H1 (cell line): ENCODE results near the gene PHLPP1. TPM values are rescaled to one million over a fixed set of nuclear protein-coding genes. Genes with fewer than 3 reads are reported as not detected.

ENCODE experiments used
- CTCF ChIA-PET: fragments of 300-600 bp; sonication (Branson Sonifier 250); formaldehyde crosslinking; loops from one replicate; lab custom pipeline; 2021; ENCODE audit not compliant: partially characterized antibody; lab: Charles Lee
- POLR2A ChIA-PET: fragments of 300-600 bp; sonication (Branson Sonifier 250); formaldehyde crosslinking; loops from one replicate; lab custom pipeline; 2021; ENCODE audit warnings: inconsistent platforms; ENCODE audit not compliant: partially characterized antibody; lab: Charles Lee
- DNase-seq, 2 experiments: peaks; one replicate each; pipeline versions ENCODE4 v3.0.0 to v3.0.0-alpha.2; 2010 to 2022; ENCODE audit warnings: low spot score in 2 of 2, low read depth in 1 of 2, mixed read lengths in 1 of 2
- FAIRE-seq: peaks from 2 replicates; lab custom pipeline; 2011; peaks lifted over from hg19 to GRCh38; lab: Jason Lieb, UNC
- H2AFZ ChIP-seq: 2 replicates; pipeline ENCODE4 v1.8.1; 2012; ENCODE audit warnings: low read length, inconsistent platforms
- H2AK5ac ChIP-seq: 2 replicates; pipeline ENCODE4 v1.6.1; 2013; ENCODE audit warnings: low read depth, low read length
- H2BK120ac ChIP-seq: replicated peaks from 2 replicates; pipeline ENCODE3; 2013; ENCODE audit warnings: low read depth, low read length, inconsistent platforms
- H2BK12ac ChIP-seq: 2 replicates; pipeline ENCODE4 v1.6.1; 2013; ENCODE audit warnings: low read depth, low read length
- H2BK15ac ChIP-seq: 2 replicates; pipeline ENCODE4 v1.6.1; 2013; ENCODE audit warnings: low read length
- H2BK20ac ChIP-seq: 2 replicates; pipeline ENCODE4 v1.6.1; 2013; ENCODE audit warnings: low read length
- H2BK5ac ChIP-seq: 2 replicates; pipeline ENCODE4 v1.6.1; 2013; ENCODE audit warnings: low read depth, low read length
- H3K14ac ChIP-seq: 2 replicates; pipeline ENCODE4 v1.6.1; 2013; ENCODE audit warnings: inconsistent platforms; ENCODE audit not compliant: insufficient read length
- H3K18ac ChIP-seq: 2 replicates; pipeline ENCODE4 v1.6.1; 2013; ENCODE audit warnings: low read length; ENCODE audit errors: extremely low read depth
- H3K23ac ChIP-seq: 2 replicates; pipeline ENCODE4 v1.6.1; 2013; ENCODE audit warnings: inconsistent platforms; ENCODE audit not compliant: insufficient read length
- H3K23me2 ChIP-seq: 2 replicates; pipeline ENCODE4 v1.6.1; 2013; ENCODE audit warnings: low read depth, low read length
- H3K27ac ChIP-seq: 2 replicates; pipeline ENCODE4 v1.6.1; 2011; ENCODE audit warnings: low read depth, low read length, inconsistent platforms
- H3K27me3 ChIP-seq, 4 experiments: replicated peaks in 1 of 4; 1 replicate in 1 of 4; 2 replicates in 3 of 4; pipeline versions ENCODE4 v1.6.1 to v1.8.1; 2011 to 2013; ENCODE audit warnings: low read length in 3 of 4, mild to moderate bottlenecking in 3 of 4, inconsistent platforms in 2 of 4, mixed read lengths in 2 of 4, moderate library complexity in 1 of 4; ENCODE audit not compliant: control insufficient read depth in 3 of 4, insufficient read depth in 3 of 4; ENCODE audit errors: extremely low read depth in 1 of 4
- H3K36me3 ChIP-seq, 4 experiments: 2 replicates each; pipeline versions ENCODE4 v1.6.1 to v1.8.1; 2011 to 2013; ENCODE audit warnings: mild to moderate bottlenecking in 4 of 4, low read length in 3 of 4, moderate library complexity in 2 of 4, control low read depth in 1 of 4, inconsistent platforms in 1 of 4; ENCODE audit not compliant: insufficient read depth in 4 of 4, control insufficient read depth in 2 of 4
- H3K4ac ChIP-seq: replicated peaks from 2 replicates; pipeline ENCODE3; 2013; ENCODE audit warnings: low read length, low read depth, mixed read lengths, inconsistent platforms; ENCODE audit not compliant: insufficient read length
- H3K4me1 ChIP-seq, 4 experiments: replicated peaks in 1 of 4; 1 replicate in 1 of 4; 2 replicates in 3 of 4; pipeline versions ENCODE4 v1.6.1 to v1.8.1; 2011 to 2013; ENCODE audit warnings: low read length in 3 of 4, inconsistent platforms in 2 of 4, mixed read lengths in 1 of 4; ENCODE audit not compliant: insufficient read depth in 4 of 4, control insufficient read depth in 3 of 4
- H3K4me2 ChIP-seq, 2 experiments: 2 replicates each; pipeline versions ENCODE4 v1.6.1 to v1.8.1; 2011 to 2013; ENCODE audit warnings: low read depth in 2 of 2, low read length in 2 of 2, control low read depth in 1 of 2, inconsistent platforms in 1 of 2, mild to moderate bottlenecking in 1 of 2; ENCODE audit not compliant: insufficient read depth in 1 of 2
- H3K4me3 ChIP-seq, 4 experiments: fragments of 200-600, 300-600 bp in 1 of 4; sonication (generic), shearing (Covaris generic), sonication (Bioruptor Twin) in 1 of 4; 2 replicates each; pipeline versions ENCODE4 v1.5.1 to v1.8.1; 2011 to 2016; ENCODE audit warnings: low read length in 4 of 4, low read depth in 3 of 4, control low read depth in 2 of 4, inconsistent platforms in 2 of 4, mild to moderate bottlenecking in 2 of 4, mixed read lengths in 1 of 4, moderate library complexity in 1 of 4; ENCODE audit not compliant: insufficient read depth in 2 of 4; ENCODE audit errors: extremely low read depth in 1 of 4
- H3K56ac ChIP-seq: replicated peaks from 2 replicates; pipeline ENCODE3; 2013; ENCODE audit warnings: low read depth, mild to moderate bottlenecking, mixed read lengths, low read length, inconsistent platforms; ENCODE audit not compliant: insufficient read length
- H3K79me1 ChIP-seq: 2 replicates; pipeline ENCODE4 v1.6.1; 2013; ENCODE audit warnings: low read depth, low read length, control low read depth
- H3K79me2 ChIP-seq, 2 experiments: 2 replicates each; pipeline versions ENCODE4 v1.6.1 to v1.8.1; 2012 to 2013; ENCODE audit warnings: low read length in 2 of 2, mild to moderate bottlenecking in 2 of 2, inconsistent platforms in 1 of 2; ENCODE audit not compliant: insufficient read depth in 2 of 2, control insufficient read depth in 1 of 2
- H3K9ac ChIP-seq, 4 experiments: replicated peaks in 1 of 4; 1 replicate in 1 of 4; 2 replicates in 3 of 4; pipeline versions ENCODE4 v1.6.1 to v1.8.1; 2011 to 2013; ENCODE audit warnings: low read depth in 3 of 4, low read length in 3 of 4, control low read depth in 2 of 4, mild to moderate bottlenecking in 2 of 4, moderate library complexity in 2 of 4, inconsistent platforms in 1 of 4; ENCODE audit errors: extremely low read depth in 1 of 4
- H3K9me3 ChIP-seq, 2 experiments: 2 replicates each; pipeline versions ENCODE4 v1.6.1 to v1.8.1; 2012 to 2013; ENCODE audit warnings: mild to moderate bottlenecking in 2 of 2, moderate library complexity in 2 of 2, control low read depth in 1 of 2, inconsistent platforms in 1 of 2, low read depth in 1 of 2, low read length in 1 of 2, mixed read lengths in 1 of 2; ENCODE audit not compliant: insufficient read depth in 2 of 2
- H4K20me1 ChIP-seq, 2 experiments: replicated peaks in 1 of 2; 2 replicates each; pipeline versions ENCODE3 to v1.8.1; 2011 to 2013; ENCODE audit warnings: inconsistent platforms in 2 of 2, low read length in 2 of 2, mild to moderate bottlenecking in 1 of 2; ENCODE audit not compliant: insufficient read depth in 2 of 2, control insufficient read depth in 1 of 2
- H4K5ac ChIP-seq: 2 replicates; pipeline ENCODE4 v1.6.1; 2013; ENCODE audit warnings: low read length, low read depth, mixed read lengths, inconsistent platforms; ENCODE audit not compliant: insufficient read length
- H4K8ac ChIP-seq: 2 replicates; pipeline ENCODE4 v1.8.0; 2013; ENCODE audit warnings: mild to moderate bottlenecking, moderate library complexity, low read length, inconsistent platforms; ENCODE audit not compliant: insufficient read depth; ENCODE audit errors: extremely low read depth
- H4K91ac ChIP-seq: replicated peaks from 2 replicates; pipeline ENCODE3; 2013; ENCODE audit warnings: low read length, mixed read lengths, inconsistent platforms; ENCODE audit not compliant: insufficient read length
- BACH1 ChIP-seq: IDR thresholded peaks from 2 replicates; pipeline ENCODE4 v1.6.1; 2012; ENCODE audit warnings: low read length, improper control_type of control experiment
- BCL11A ChIP-seq, 2 experiments: IDR thresholded peaks; one replicate each; pipeline ENCODE4 v1.6.1; 2011; ENCODE audit warnings: low read depth in 2 of 2, low read length in 2 of 2, mild to moderate bottlenecking in 2 of 2
- E2F6 ChIP-seq: IDR thresholded peaks from 2 replicates; pipeline ENCODE4 v1.6.1; 2012; ENCODE audit warnings: inconsistent platforms
- HDAC2 ChIP-seq, 2 experiments: fragments of 300-600 bp in 1 of 2; sonication (generic) in 1 of 2; IDR thresholded peaks; 2 replicates each; pipeline ENCODE4 v1.6.1; 2011 to 2012; ENCODE audit warnings: low read depth in 2 of 2, low read length in 2 of 2, mild to moderate bottlenecking in 2 of 2, moderate library complexity in 2 of 2, borderline replicate concordance in 1 of 2, inconsistent platforms in 1 of 2
- JUN ChIP-seq: IDR thresholded peaks from 2 replicates; pipeline ENCODE4 v1.6.1; 2011; ENCODE audit warnings: low read depth, mild to moderate bottlenecking, improper control_type of control experiment, low read length
- JUND ChIP-seq: IDR thresholded peaks from 2 replicates; pipeline ENCODE4 v1.6.1; 2011; ENCODE audit warnings: mild to moderate bottlenecking, improper control_type of control experiment, low read length
- KDM5A ChIP-seq: fragments of 200-600 bp; IDR thresholded peaks from 2 replicates; pipeline ENCODE4 v1.7.1; 2012; ENCODE audit warnings: mild to moderate bottlenecking, low read length, inconsistent platforms, mixed read lengths
- MAFK ChIP-seq: IDR thresholded peaks from 2 replicates; pipeline ENCODE4 v1.6.1; 2012; ENCODE audit warnings: low read depth, mild to moderate bottlenecking, improper control_type of control experiment, low read length
- NRF1 ChIP-seq: IDR thresholded peaks from 2 replicates; pipeline ENCODE4 v1.6.1; 2011; ENCODE audit warnings: mild to moderate bottlenecking, low read depth, low read length, improper control_type of control experiment
- PHF8 ChIP-seq: fragments of 200-600 bp; sonication (generic); conservative IDR thresholded peaks from 2 replicates; pipeline ENCODE4 v1.7.1; 2012; ENCODE audit warnings: low read depth, mild to moderate bottlenecking, inconsistent platforms, low read length, moderate library complexity
- POLR2A ChIP-seq, 2 experiments: IDR thresholded peaks; 1 replicate in 1 of 2; 2 replicates in 1 of 2; pipeline ENCODE4 v1.6.1; 2011; ENCODE audit warnings: low read depth in 2 of 2, low read length in 2 of 2, mild to moderate bottlenecking in 2 of 2; ENCODE audit errors: control extremely low read depth in 1 of 2
- POLR2AphosphoS5 ChIP-seq: IDR thresholded peaks from 2 replicates; pipeline ENCODE4 v1.6.1; 2011; ENCODE audit warnings: low read depth, low read length
- SIN3A ChIP-seq, 2 experiments: IDR thresholded peaks in 1 of 2; conservative IDR thresholded peaks in 1 of 2; 2 replicates each; pipeline ENCODE4 v1.6.1; 2011 to 2012; ENCODE audit warnings: low read length in 2 of 2, improper control_type of control experiment in 1 of 2, low read depth in 1 of 2, mild to moderate bottlenecking in 1 of 2
- SIX5 ChIP-seq: IDR thresholded peaks from 2 replicates; pipeline ENCODE4 v1.6.1; 2011; ENCODE audit warnings: mild to moderate bottlenecking, low read depth, low read length
- YY1 ChIP-seq: IDR thresholded peaks from 2 replicates; pipeline ENCODE4 v1.6.1; 2011; ENCODE audit warnings: low read depth, mild to moderate bottlenecking, low read length
- WGBS, 2 experiments: shearing (Covaris generic) in 1 of 2; methylation state at CpG; one replicate each; pipeline versions ENCODE4 v1.1.6 to v1.1.7; 2013 to 2015; ENCODE audit warnings: low lambda C conversion rate in 2 of 2, mixed read lengths in 2 of 2, inconsistent platforms in 1 of 2, low coverage in 1 of 2, missing lambda C conversion rate in 1 of 2; ENCODE audit not compliant: insufficient replicate concordance in 2 of 2, insufficient coverage in 1 of 2, insufficient read length in 1 of 2; ENCODE audit errors: extremely low coverage in 1 of 2, missing lambda C conversion rate in 1 of 2; 5-methylcytosine and 5-hydroxymethylcytosine counted together
- polyA plus RNA-seq, 7 experiments: library from polyadenylated mRNA; depleted of rRNA in 3 of 7; stranded (reverse) in 5 of 7; unstranded in 2 of 7; fragments of >200 nt in 5 of 7; fragments of 200-250 nt in 2 of 7; gene quantifications; 1 replicate in 5 of 7; 2 replicates in 1 of 7; 4 replicates in 1 of 7; pipeline versions ENCODE4 v1.2.1 to v1.2.3, GENCODE V29; 2011 to 2013; ENCODE audit warnings: missing spikeins in 2 of 7, mixed read lengths in 2 of 7
- total RNA-seq: library from RNA; stranded (reverse); fragmentation: NEBNext Ultra II Directional; extraction: Animal tissue kit (Norgen Biotek cat#: 25700); gene quantifications from 2 replicates; pipeline ENCODE4 v1.2.1, GENCODE V29; 2021

PHLPP1 gene
- total and polyA plus RNA-seq, 2 of the 8 experiments (the other 6 are each of a cell fraction or from before 2014, with no cell fraction given) = 28.0 to 66.3 TPM

GRCh38 chr18:62953663-62954062, 238.3 kb downstream of the PHLPP1 start:
- Histone ChIP-seq H3K18ac (no peak overlapping the region), H3K23ac (no peak overlapping the region), H3K23me2 (no peaks in the 10 kb centered on the region), H3K27ac (no peak overlapping the region), H2BK20ac (no peak overlapping the region), H2BK15ac (no peak overlapping the region), H3K4me3 (no peak overlapping the region), H2BK120ac (no peak overlapping the region), H3K4ac (no peak overlapping the region), H2AFZ (no peak overlapping the region), H3K56ac (no peak overlapping the region), H4K5ac (no peak overlapping the region), H3K9ac (no peak overlapping the region), H2BK12ac (no peak overlapping the region), H2AK5ac (no peak overlapping the region), H4K8ac (no peak overlapping the region), H3K79me1 (no peaks in the 10 kb centered on the region), H4K91ac (no peak overlapping the region), H4K20me1 (peaks cover 0 to 1% of the 10 kb centered on the region in 2 experiments), H3K4me1 (peaks cover 0 to 6% (median 0%) of the 10 kb centered on the region in 4 experiments; a peak in 2 of 7 replicates), H3K79me2 (no peaks in the 10 kb centered on the region; a peak in 1 of 4 replicates), H3K9me3 (no peaks in the 10 kb centered on the region), H3K36me3 (peaks cover 3 to 26% (median 8%) of the 10 kb centered on the region in 4 experiments; a peak in 6 of 8 replicates), H3K27me3 (no peaks in the 10 kb centered on the region), H3K14ac (no peak overlapping the region), H2BK5ac (no peak overlapping the region), H3K4me2 (no peak overlapping the region)
- FAIRE-seq (no peak), DNase-seq (no peak)
- 85% methylated on average over 2 of the region's 2 CpGs; no CpG with 5 or more reads in 1 of the 2 experiments for WGBS, 2 experiments
- CTCF ChIA-PET = interaction anchor here (1.7 kb wide), 1 partner anchor 367 kb away, joined by 5 read pairs; no protein-coding TSS in a partner anchor
- POLR2A ChIA-PET = no interaction called here
- TF ChIP-seq POLR2A (IDR thresholded peaks at IDR 0.05; ENCODE audit: control extremely low read depth in 1 of 2, low read depth in 2 of 2, low read length in 2 of 2) (no peak), HDAC2 (IDR thresholded peaks at IDR 0.05; ENCODE audit: borderline replicate concordance in 1 of 2, low read depth in 2 of 2, low read length in 2 of 2) (no peak), JUND (no peak), BACH1 (no peak), E2F6 (no peak), BCL11A (IDR thresholded peaks at IDR 0.05; ENCODE audit: low read depth in 2 of 2, low read length in 2 of 2) (no peak), YY1 (no peak), MAFK (no peak), SIN3A (conservative IDR thresholded peaks at IDR 0.05 in 1 of 2, IDR thresholded peaks at IDR 0.05 in 1 of 2; ENCODE audit: low read depth in 1 of 2, low read length in 2 of 2) (no peak), KDM5A (no peak), NRF1 (no peak), SIX5 (no peak), JUN (no peak), POLR2AphosphoS5 (no peak), PHF8 (no peak)
